SHP77 (cell line): Measurements from ENCODE around the gene EFTUD2.
"Not testable (repeated sequence)": the region's sequence is repeated elsewhere in the genome, so short reads cannot be mapped to it uniquely, and the experiment has no call there.

ENCODE experiments used
- DNase-seq, 2 experiments: peaks; one replicate each; lab custom pipeline; 2025; lab: John Stamatoyannopoulos, UW

EFTUD2 gene

GRCh38 chr17:44808656-44809388 is 90.4 kb downstream of the EFTUD2 start:
- not testable (repeated sequence) for DNase-seq

GRCh38 chr17:44808156-44808555 is 91.1 kb downstream of the EFTUD2 start:
- DNase-seq, result no peak

GRCh38 chr17:44807817-44808155 is 91.5 kb downstream of the EFTUD2 start:
- DNase-seq, result no peak

- DNase-seq, result no peak
Observed at GRCh38 chr17:44807093-44807816, 92.0 kb downstream of the EFTUD2 start.

GRCh38 chr17:44804302-44805089 is 94.7 kb downstream of the EFTUD2 start:
- no peak for DNase-seq

GRCh38 chr17:44801880-44802279 is 97.4 kb downstream of the EFTUD2 start:
- DNase-seq, result no peak
